Mesothelial cell of epicardium (in vitro differentiated cells): ENCODE measurements around the gene SCNN1G. TPM values are rescaled to one million over a fixed set of nuclear protein-coding genes. Genes with fewer than 3 reads are reported as not detected.

Source experiments
- DNase-seq, 2 experiments: peaks; one replicate each; pipeline ENCODE4 v3.0.0; 2021; ENCODE audit warnings: low spot score in 2 of 2; ENCODE audit not compliant: unreplicated experiment in 2 of 2
- H3K27ac Mint-ChIP-seq: 2 replicates; pipeline ENCODE4 v1.8.0; 2021; ENCODE audit warnings: mixed read lengths
- H3K27me3 Mint-ChIP-seq: 2 replicates; pipeline ENCODE4 v1.8.0; 2021; ENCODE audit warnings: low read depth, mixed read lengths
- H3K36me3 Mint-ChIP-seq: 2 replicates; pipeline ENCODE4 v1.8.0; 2021; ENCODE audit warnings: mixed read lengths
- H3K4me1 Mint-ChIP-seq: 2 replicates; pipeline ENCODE4 v1.8.0; 2021; ENCODE audit warnings: mixed read lengths
- H3K4me3 Mint-ChIP-seq: 2 replicates; pipeline ENCODE4 v1.8.0; 2021; ENCODE audit warnings: mild to moderate bottlenecking, moderate library complexity, mixed read lengths
- H3K9me3 Mint-ChIP-seq: 2 replicates; pipeline ENCODE4 v1.8.0; 2021; ENCODE audit warnings: mixed read lengths
- total RNA-seq: library from RNA; stranded (reverse); gene quantifications from 3 replicates; pipeline ENCODE4 v1.2.1, GENCODE V29; 2021
- TF ChIP-seq, protein P1 (sequence below): fragments of 200-600 bp; sonication (generic); IDR thresholded peaks from one replicate; pipeline ENCODE4 v1.5.0; 2021; ENCODE audit warnings: antibody characterized with exemption; ENCODE audit not compliant: unreplicated experiment

Gene SCNN1G
- total RNA-seq, 1 donor from 2014 or later, result not detected

DNA sequence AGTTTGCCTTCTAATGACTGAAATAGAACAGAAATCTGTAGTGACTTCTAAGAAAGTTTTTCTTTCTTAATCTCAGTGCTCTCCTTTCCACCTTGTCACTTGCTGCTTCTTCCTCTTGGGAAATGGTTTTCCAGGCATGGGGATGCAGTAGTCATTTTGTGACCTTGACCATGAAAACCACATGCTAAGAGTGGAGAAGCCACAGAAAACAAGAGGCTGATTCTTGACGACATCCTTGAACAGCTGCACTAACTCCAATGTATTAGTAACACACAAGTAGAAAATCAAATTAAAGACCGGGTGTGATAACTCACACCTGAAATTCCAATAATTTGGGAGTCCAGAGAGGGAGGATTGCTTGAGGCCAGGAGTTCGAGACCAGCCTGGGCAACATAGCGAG, 17.8 kb upstream of the SCNN1G start:
- H3K27ac Mint-ChIP-seq, result no peak overlapping the region
- peaks cover 21% of the 10 kb centered on the region for H3K27me3 Mint-ChIP-seq
- H3K9me3 Mint-ChIP-seq, result peaks cover 9% of the 10 kb centered on the region
- DNase-seq, result no peak
- TF ChIP-seq, protein P1, sequence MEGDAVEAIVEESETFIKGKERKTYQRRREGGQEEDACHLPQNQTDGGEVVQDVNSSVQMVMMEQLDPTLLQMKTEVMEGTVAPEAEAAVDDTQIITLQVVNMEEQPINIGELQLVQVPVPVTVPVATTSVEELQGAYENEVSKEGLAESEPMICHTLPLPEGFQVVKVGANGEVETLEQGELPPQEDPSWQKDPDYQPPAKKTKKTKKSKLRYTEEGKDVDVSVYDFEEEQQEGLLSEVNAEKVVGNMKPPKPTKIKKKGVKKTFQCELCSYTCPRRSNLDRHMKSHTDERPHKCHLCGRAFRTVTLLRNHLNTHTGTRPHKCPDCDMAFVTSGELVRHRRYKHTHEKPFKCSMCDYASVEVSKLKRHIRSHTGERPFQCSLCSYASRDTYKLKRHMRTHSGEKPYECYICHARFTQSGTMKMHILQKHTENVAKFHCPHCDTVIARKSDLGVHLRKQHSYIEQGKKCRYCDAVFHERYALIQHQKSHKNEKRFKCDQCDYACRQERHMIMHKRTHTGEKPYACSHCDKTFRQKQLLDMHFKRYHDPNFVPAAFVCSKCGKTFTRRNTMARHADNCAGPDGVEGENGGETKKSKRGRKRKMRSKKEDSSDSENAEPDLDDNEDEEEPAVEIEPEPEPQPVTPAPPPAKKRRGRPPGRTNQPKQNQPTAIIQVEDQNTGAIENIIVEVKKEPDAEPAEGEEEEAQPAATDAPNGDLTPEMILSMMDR, result no peak
- no peaks in the 10 kb centered on the region for H3K4me1 Mint-ChIP-seq
- no peak overlapping the region for H3K4me3 Mint-ChIP-seq
- no peaks in the 10 kb centered on the region for H3K36me3 Mint-ChIP-seq

DNA sequence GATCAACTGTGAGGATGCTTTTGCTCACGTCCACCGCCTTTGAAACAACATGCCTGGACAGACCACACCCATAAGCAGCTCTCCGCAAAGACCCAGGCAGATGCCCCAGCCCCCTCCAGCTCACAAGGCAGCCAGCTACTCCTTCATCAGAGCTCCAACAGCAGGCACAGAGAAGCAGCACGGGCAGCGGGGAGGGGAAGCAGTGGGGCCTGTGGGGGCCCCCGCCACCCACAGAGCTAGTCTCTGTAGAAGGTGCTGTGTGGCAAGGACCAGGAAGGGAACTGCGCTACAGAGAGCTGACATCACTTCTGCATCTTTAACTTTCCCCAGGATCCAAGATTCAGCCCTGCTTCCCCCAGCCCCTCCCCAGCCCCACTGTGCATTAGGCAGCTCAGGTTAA, 10.0 kb upstream of the SCNN1G start:
- H3K9me3 Mint-ChIP-seq, result no peaks in the 10 kb centered on the region
- H3K27ac Mint-ChIP-seq, result no peak overlapping the region
- TF ChIP-seq, protein P1, result no peak
- DNase-seq, result no peak
- H3K36me3 Mint-ChIP-seq, result no peaks in the 10 kb centered on the region
- peaks cover 45% of the 10 kb centered on the region for H3K27me3 Mint-ChIP-seq
- H3K4me1 Mint-ChIP-seq, result no peaks in the 10 kb centered on the region
- no peak overlapping the region for H3K4me3 Mint-ChIP-seq

DNA sequence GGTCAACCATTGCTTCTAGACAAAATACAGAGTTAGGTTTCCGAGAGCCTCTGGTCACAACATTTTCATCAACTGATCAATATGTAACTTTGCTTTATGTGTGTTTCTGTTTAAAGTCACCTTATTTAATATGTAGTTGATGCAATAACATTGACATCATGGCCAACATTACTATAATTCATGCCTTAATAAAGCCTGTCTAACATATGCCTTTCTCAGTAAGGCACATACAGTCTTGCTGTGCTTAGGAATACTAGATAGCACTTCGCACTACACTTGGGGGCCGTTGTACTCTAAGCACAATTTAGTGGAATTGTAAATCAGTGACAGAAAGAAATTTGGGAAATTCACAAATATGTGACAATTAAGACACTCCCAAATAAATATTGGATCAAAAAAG, 9.6 kb upstream of the SCNN1G start:
- Mint-ChIP-seq H3K27ac (no peak overlapping the region), H3K27me3 (peaks cover 41% of the 10 kb centered on the region), H3K4me1 (no peaks in the 10 kb centered on the region), H3K36me3 (no peaks in the 10 kb centered on the region), H3K4me3 (no peak overlapping the region), H3K9me3 (no peaks in the 10 kb centered on the region)
- TF ChIP-seq, protein P1, result no peak
- DNase-seq, result no peak

DNA sequence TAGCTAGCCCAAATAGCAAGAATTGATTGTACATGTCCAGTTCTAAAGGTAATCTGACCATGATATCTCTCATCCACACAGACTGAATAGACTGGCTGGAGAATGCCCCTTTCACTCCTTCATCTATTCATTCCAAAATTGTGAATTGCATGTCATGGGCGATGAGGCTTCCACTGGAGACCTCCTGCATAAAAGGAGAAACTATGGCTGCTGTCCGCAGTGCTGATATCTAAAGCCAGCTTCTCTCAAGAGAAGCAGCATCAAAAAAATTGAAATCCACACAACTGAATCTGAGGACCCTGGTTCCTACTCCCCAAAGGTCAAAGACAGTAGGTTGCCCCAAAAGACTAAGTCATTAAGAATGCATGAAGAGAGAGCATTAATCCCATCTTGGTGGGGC, 7.9 kb upstream of the SCNN1G start:
- no peak for DNase-seq
- H3K4me3 Mint-ChIP-seq, result no peak overlapping the region
- no peak overlapping the region for H3K27ac Mint-ChIP-seq
- TF ChIP-seq, protein P1, result no peak
- H3K4me1 Mint-ChIP-seq, result no peaks in the 10 kb centered on the region
- no peaks in the 10 kb centered on the region for H3K9me3 Mint-ChIP-seq
- H3K27me3 Mint-ChIP-seq, result peaks cover 43% of the 10 kb centered on the region
- no peaks in the 10 kb centered on the region for H3K36me3 Mint-ChIP-seq

DNA sequence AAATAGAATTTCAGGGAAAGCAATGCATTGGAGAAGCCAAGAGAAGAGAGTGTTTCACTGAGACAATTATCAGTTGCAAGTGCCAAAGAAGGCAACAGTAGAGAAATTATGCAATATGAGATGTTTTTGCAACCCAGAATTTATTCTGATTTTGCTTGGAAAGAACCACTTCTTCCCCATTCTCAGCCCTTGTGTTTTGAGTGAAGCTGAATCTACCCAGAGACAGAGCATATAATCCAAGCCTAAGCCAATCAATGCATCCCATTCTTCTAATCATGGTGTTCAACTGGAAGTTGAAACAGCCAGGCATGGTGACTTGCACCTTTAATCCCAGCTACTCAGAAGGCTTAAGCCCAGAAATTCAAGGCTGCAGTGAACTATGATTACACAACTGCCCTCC, 6.9 kb upstream of the SCNN1G start:
- H3K27me3 Mint-ChIP-seq, result peaks cover 43% of the 10 kb centered on the region

More for the DNA sequence above, 6.9 kb upstream of the SCNN1G start:
- H3K4me1 Mint-ChIP-seq, result no peaks in the 10 kb centered on the region
- TF ChIP-seq, protein P1, result no peak
- H3K27ac Mint-ChIP-seq, result no peak overlapping the region
- H3K9me3 Mint-ChIP-seq, result no peaks in the 10 kb centered on the region
- H3K4me3 Mint-ChIP-seq, result no peak overlapping the region
- DNase-seq, result no peak
- H3K36me3 Mint-ChIP-seq, result no peaks in the 10 kb centered on the region
